PC-9 (cell line): ENCODE data around the gene ETV6. TPM values are rescaled to one million over a fixed set of nuclear protein-coding genes. Genes with fewer than 3 reads are reported as not detected.

Experiments used
- BruUV-seq: library from RNA; stranded (reverse); fragments of 400-500 nt; replicated peaks from 2 replicates; lab custom pipeline; 2021; lab: Mats Ljungman, UMichigan
- CTCF ChIA-PET: fragments of 300-600 bp; sonication (Branson Sonifier 250); formaldehyde crosslinking; loops from one replicate; lab custom pipeline; 2022; ENCODE audit warnings: antibody characterized with exemption; lab: Charles Lee
- POLR2A ChIA-PET: fragments of 300-600 bp; sonication (Branson Sonifier 250); formaldehyde crosslinking; loops from one replicate; lab custom pipeline; 2022; ENCODE audit warnings: antibody characterized with exemption; ENCODE audit not compliant: unreplicated experiment; lab: Charles Lee
- DNase-seq, 2 experiments: peaks; one replicate each; pipeline versions ENCODE4 v3.0.0 to v3.0.0-alpha.2; 2015 to 2022; ENCODE audit warnings: mixed read lengths in 1 of 2
- H2AFZ ChIP-seq: fragments of 200-600 bp; sonication (generic); 2 replicates; pipeline ENCODE4 v1.8.1; 2017; ENCODE audit warnings: antibody characterized with exemption
- H3F3A ChIP-seq: fragments of 200-600 bp; sonication (generic); 2 replicates; pipeline ENCODE4 v1.8.1; 2017; ENCODE audit warnings: antibody characterized with exemption, mild to moderate bottlenecking, low read depth; ENCODE audit not compliant: insufficient read depth
- H3K27ac ChIP-seq: fragments of 200-600 bp; sonication (generic); 2 replicates; pipeline ENCODE4 v1.6.1; 2016; ENCODE audit warnings: mixed run types
- H3K27me3 ChIP-seq: fragments of 200-600 bp; sonication (generic); 2 replicates; pipeline ENCODE4 v1.6.1; 2016; ENCODE audit warnings: low read depth, mixed run types; ENCODE audit not compliant: insufficient read depth
- H3K36me3 ChIP-seq: fragments of 200-600 bp; sonication (generic); 2 replicates; pipeline ENCODE4 v1.6.1; 2016; ENCODE audit warnings: low read depth, mixed run types
- H3K4me1 ChIP-seq: fragments of 200-600 bp; sonication (generic); replicated peaks from 2 replicates; pipeline ENCODE4 v1.6.1; 2016; ENCODE audit warnings: mixed run types; ENCODE audit not compliant: insufficient read depth
- H3K4me2 ChIP-seq: fragments of 200-600 bp; sonication (generic); 2 replicates; pipeline ENCODE4 v1.6.1; 2017; ENCODE audit warnings: mixed run types
- H3K4me3 ChIP-seq: fragments of 200-600 bp; sonication (generic); 2 replicates; pipeline ENCODE4 v1.6.1; 2016; ENCODE audit warnings: mixed run types
- H3K79me2 ChIP-seq: fragments of 200-600 bp; sonication (generic); 2 replicates; pipeline ENCODE4 v1.6.1; 2017; ENCODE audit warnings: low read depth, mixed run types
- H3K9me2 ChIP-seq: fragments of 200-600 bp; sonication (generic); 2 replicates; pipeline ENCODE4 v1.8.1; 2017; ENCODE audit warnings: mild to moderate bottlenecking; ENCODE audit not compliant: insufficient read depth
- H3K9me3 ChIP-seq: fragments of 200-600 bp; sonication (generic); 2 replicates; pipeline ENCODE4 v1.8.1; 2016; ENCODE audit warnings: low read depth; ENCODE audit not compliant: insufficient read depth
- H4K20me1 ChIP-seq: fragments of 200-600 bp; sonication (generic); 2 replicates; pipeline ENCODE4 v1.8.1; 2017; ENCODE audit not compliant: insufficient read depth
- CTCF ChIP-seq: fragments of 200-600 bp; sonication (generic); conservative IDR thresholded peaks from 2 replicates; pipeline ENCODE4 v1.6.1; 2017; ENCODE audit warnings: mixed run types, antibody characterized with exemption, mild to moderate bottlenecking, moderate library complexity
- EZH2 ChIP-seq: fragments of 200-600 bp; sonication (generic); IDR thresholded peaks from 2 replicates; pipeline ENCODE4 v1.8.0; 2017; ENCODE audit warnings: antibody characterized with exemption, low read depth
- intact Hi-C: fragments of 100-400 bp; cut with micrococcal nuclease; formaldehyde crosslinking; loops from one replicate; pipeline ENCODE4 v1.10.0; 2022; ENCODE audit not compliant: unreplicated experiment
- total RNA-seq: library from RNA; stranded (reverse); gene quantifications from 2 replicates; pipeline ENCODE4 v1.2.3, GENCODE V29; 2021

Gene ETV6
- total RNA-seq, 1 experiment from 2014 or later, result 62.8 TPM

DNA sequence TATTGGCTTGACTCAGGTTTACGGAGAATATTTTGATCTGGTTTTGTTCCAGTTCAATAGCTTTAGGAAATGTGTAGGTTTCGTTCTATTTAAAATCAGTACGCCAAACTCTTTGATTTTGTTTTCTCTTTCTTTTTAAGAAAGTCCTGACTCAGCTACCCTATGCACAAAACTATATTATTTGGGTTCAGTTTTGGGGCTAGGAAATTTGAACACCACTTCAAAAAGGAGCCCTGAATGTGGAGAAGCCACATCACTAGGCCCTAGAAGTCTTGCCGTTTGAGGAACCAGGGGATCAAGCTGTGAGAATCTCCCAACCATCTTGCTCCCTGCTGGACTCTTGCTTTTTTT is 253.0 kb downstream of the ETV6 start:
- no TSS peak for BruUV-seq
- Histone ChIP-seq H3K36me3 (no peaks in the 10 kb centered on the region), H3F3A (no peaks in the 10 kb centered on the region), H3K79me2 (no peaks in the 10 kb centered on the region), H3K4me2 (no peak overlapping the region), H3K4me3 (no peak overlapping the region), H4K20me1 (no peaks in the 10 kb centered on the region), H3K27me3 (no peaks in the 10 kb centered on the region), H3K4me1 (no peaks in the 10 kb centered on the region), H3K9me2 (no peaks in the 10 kb centered on the region), H3K27ac (no peak overlapping the region), H3K9me3 (no peaks in the 10 kb centered on the region), H2AFZ (no peak overlapping the region)
- no peak for TF ChIP-seq CTCF
- DNase-seq, result no peak
- CTCF ChIA-PET, result no interaction called here
- intact Hi-C loops, result no loop called here
- POLR2A ChIA-PET, result no interaction called here

DNA sequence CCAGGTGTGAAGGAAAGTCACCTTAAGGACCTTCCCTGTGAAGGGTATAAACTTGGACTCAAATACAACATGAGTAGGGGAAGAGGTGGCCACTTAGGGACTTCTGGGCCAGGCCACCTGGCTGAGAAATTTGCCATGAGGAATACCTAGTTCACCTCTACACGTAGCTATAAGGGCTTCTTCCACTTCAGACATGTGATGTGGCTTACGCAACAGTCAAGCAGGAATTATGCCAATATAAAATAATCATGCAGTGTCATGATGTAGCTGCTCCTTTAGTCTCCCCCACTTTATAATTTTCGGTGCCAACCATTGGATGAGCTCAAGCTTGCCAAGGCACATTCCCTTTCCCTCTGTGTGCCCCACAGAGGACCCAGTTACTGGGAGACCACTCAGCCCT is 254.7 kb downstream of the ETV6 start:
- no peak for DNase-seq
- H3K4me1 ChIP-seq, result no peaks in the 10 kb centered on the region
- no peak overlapping the region for H3K4me2 ChIP-seq
- CTCF ChIA-PET, result no interaction called here
- no peaks in the 10 kb centered on the region for H3K36me3 ChIP-seq
- TF ChIP-seq CTCF, result no peak
- no peak for TF ChIP-seq EZH2
- no peak overlapping the region for H2AFZ ChIP-seq
- no peak overlapping the region for H3K4me3 ChIP-seq
- H3F3A ChIP-seq, result no peaks in the 10 kb centered on the region
- H3K79me2 ChIP-seq, result no peaks in the 10 kb centered on the region
- no peaks in the 10 kb centered on the region for H4K20me1 ChIP-seq
- peaks cover 5% of the 10 kb centered on the region for H3K9me3 ChIP-seq
- intact Hi-C loops, result no loop called here
- no peaks in the 10 kb centered on the region for H3K27me3 ChIP-seq
- H3K9me2 ChIP-seq, result no peaks in the 10 kb centered on the region
- POLR2A ChIA-PET, result interaction anchor here (0.8 kb wide), 1 partner anchor 247 kb away, joined by 3 read pairs; no protein-coding TSS in a partner anchor
- BruUV-seq, result no TSS peak
- H3K27ac ChIP-seq, result no peak overlapping the region

DNA sequence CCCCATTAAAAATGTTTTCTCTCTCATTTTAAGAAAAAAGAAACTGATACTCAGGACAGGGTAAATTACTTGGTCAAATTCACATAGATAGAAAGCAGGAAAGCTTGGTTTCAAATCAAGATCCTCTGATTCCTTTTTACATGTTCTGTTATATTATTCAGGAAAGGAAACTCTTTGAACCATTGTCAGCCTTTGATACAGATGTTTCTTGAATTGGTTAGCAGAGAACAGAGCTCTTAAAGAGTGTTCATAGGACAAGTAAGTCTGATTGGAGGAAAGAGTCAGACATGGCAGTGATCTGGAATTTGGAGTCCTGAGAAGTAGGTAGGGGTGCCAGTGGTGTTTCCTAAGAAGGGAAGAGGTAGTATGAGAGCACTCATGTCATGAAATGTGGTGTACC is 256.1 kb downstream of the ETV6 start:
- Histone ChIP-seq H3K4me3 (no peak overlapping the region), H4K20me1 (no peaks in the 10 kb centered on the region), H3K9me2 (no peaks in the 10 kb centered on the region), H2AFZ (no peak overlapping the region), H3K79me2 (no peaks in the 10 kb centered on the region), H3K36me3 (no peaks in the 10 kb centered on the region), H3K9me3 (peaks cover 5% of the 10 kb centered on the region), H3K27ac (no peak overlapping the region), H3K27me3 (no peaks in the 10 kb centered on the region), H3K4me2 (no peak overlapping the region), H3K4me1 (no peaks in the 10 kb centered on the region), H3F3A (no peaks in the 10 kb centered on the region)
- intact Hi-C loops, result no loop called here
- ChIA-PET POLR2A (interaction anchor here (0.5 kb wide), 1 partner anchor 19 kb away, joined by 6 read pairs; no protein-coding TSS in a partner anchor), CTCF (no interaction called here)
- BruUV-seq, result no TSS peak
- no peak for DNase-seq
- no peak for TF ChIP-seq EZH2
- no peak for TF ChIP-seq CTCF
